NB4 (cell line): ENCODE measurements around the gene AGTPBP1.

Experiments
- DNase-seq: peaks from one replicate; pipeline ENCODE4 v3.0.0; 2010; ENCODE audit warnings: low read depth
- H3K4me3 ChIP-seq: one replicate; pipeline ENCODE4 v1.5.1; 2011; ENCODE audit warnings: mild to moderate bottlenecking, low read depth, low read length, moderate library complexity
- MYC ChIP-seq: IDR thresholded peaks from 2 replicates; pipeline ENCODE4 v1.6.1; 2011; ENCODE audit warnings: low read depth, low read length
- POLR2A ChIP-seq: IDR thresholded peaks from 2 replicates; pipeline ENCODE4 v1.6.1; 2011; ENCODE audit warnings: mild to moderate bottlenecking; ENCODE audit not compliant: insufficient read length; ENCODE audit errors: extremely low read depth
- TF ChIP-seq, protein P1 (sequence below): IDR thresholded peaks from 2 replicates; pipeline ENCODE4 v1.6.1; 2011; ENCODE audit warnings: low read depth, low read length
- TF ChIP-seq, protein P2 (sequence below): IDR thresholded peaks from one replicate; pipeline ENCODE4 v1.5.1; 2012; ENCODE audit warnings: low read depth, low read length

The AGTPBP1 gene

DNA sequence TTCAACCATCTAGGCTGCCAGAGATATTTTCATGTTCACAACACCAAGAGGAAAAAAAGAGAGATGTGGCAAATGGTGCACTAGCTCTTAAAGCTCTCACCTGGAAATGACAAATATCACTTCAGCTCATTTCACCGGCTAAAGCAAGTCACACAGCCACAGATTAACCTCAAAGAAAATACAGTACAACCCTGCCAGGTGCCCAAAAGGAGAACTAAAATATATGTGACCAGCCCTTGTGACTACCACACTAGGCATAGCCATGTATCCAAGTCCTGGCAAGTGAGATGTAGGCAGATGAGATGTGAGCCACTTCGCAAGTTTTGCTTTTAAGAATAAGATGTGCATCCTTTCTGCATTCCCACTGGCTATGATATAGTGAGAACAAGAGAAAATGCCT lies 41.4 kb downstream of the AGTPBP1 start:
- DNase-seq = no peak
- TF ChIP-seq, protein P1, sequence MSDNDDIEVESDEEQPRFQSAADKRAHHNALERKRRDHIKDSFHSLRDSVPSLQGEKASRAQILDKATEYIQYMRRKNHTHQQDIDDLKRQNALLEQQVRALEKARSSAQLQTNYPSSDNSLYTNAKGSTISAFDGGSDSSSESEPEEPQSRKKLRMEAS = no peak
- TF ChIP-seq MYC = no peak
- TF ChIP-seq, protein P2, sequence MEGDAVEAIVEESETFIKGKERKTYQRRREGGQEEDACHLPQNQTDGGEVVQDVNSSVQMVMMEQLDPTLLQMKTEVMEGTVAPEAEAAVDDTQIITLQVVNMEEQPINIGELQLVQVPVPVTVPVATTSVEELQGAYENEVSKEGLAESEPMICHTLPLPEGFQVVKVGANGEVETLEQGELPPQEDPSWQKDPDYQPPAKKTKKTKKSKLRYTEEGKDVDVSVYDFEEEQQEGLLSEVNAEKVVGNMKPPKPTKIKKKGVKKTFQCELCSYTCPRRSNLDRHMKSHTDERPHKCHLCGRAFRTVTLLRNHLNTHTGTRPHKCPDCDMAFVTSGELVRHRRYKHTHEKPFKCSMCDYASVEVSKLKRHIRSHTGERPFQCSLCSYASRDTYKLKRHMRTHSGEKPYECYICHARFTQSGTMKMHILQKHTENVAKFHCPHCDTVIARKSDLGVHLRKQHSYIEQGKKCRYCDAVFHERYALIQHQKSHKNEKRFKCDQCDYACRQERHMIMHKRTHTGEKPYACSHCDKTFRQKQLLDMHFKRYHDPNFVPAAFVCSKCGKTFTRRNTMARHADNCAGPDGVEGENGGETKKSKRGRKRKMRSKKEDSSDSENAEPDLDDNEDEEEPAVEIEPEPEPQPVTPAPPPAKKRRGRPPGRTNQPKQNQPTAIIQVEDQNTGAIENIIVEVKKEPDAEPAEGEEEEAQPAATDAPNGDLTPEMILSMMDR = no peak
- no peak for TF ChIP-seq POLR2A
- H3K4me3 ChIP-seq = no peak overlapping the region

DNA sequence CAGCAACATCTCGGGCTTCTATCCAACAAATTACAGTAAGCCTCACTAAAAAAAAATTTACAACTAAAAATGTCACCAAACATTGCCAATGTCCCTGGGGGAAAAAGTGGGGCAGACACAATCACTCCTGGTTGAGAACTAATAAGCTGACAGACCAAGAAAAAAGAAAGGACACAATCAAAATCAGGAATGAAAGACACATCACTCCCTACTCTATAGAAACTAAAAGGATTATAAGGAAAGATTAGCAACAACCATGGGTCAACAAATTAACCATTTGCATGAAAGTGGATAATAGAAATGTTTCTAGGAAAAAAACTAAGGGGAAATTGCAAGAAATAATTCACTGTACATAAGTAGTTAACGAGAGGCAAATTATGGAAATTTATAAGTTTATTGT lies 53.4 kb downstream of the AGTPBP1 start:
- no peak for DNase-seq
- TF ChIP-seq MYC (no peak), POLR2A (no peak)
- TF ChIP-seq, protein P1 = no peak
- TF ChIP-seq, protein P2 = no peak
- no peak overlapping the region for H3K4me3 ChIP-seq

- H3K4me3 ChIP-seq = no peak overlapping the region
- TF ChIP-seq POLR2A (no peak), MYC (no peak)
- TF ChIP-seq, protein P1 = no peak
- TF ChIP-seq, protein P2 = no peak
- DNase-seq = no peak
These were observed 56.7 kb downstream of the AGTPBP1 start for GRCh38 chr9:85685081-85685480.

DNA sequence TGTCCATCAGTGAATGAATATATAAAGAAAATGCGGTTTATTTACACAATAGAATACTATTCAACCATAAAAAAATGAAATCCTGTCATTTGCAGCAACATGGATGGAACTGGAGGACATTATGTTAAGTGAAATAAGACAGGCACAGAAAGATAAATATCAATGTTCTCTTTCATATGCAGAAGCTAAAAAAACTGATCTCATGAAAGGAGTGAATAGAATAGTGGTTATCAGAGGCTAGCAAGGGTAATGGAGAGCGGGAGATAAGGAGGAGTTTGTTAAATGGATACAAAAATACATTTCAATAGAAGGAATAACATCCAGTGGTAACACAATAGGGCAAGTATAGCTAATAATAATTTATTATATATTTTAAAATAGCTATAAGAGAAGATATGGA lies 65.0 kb downstream of the AGTPBP1 start:
- no peak for DNase-seq
- no peak overlapping the region for H3K4me3 ChIP-seq
- TF ChIP-seq POLR2A = no peak
- no peak for TF ChIP-seq MYC
- TF ChIP-seq, protein P2 = no peak
- TF ChIP-seq, protein P1 = no peak

DNA sequence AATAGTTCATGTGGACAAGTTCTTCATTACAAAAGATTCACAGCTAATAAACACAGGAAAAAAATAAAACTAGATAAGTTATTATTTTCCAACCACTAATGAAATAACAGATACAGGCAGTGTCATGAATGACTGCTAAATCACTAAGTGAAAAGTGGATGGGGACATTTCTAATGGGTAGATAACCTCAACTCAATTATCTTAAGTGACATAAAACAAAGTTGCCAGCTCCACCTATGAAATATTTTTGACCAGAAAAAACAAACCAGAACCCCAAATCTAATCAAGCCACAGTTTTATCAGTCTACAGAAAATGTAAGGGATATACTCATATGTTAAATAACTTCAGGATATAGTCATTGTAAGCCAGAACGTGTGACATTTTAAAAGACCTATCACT lies 74.4 kb downstream of the AGTPBP1 start:
- DNase-seq = no peak
- H3K4me3 ChIP-seq = no peak overlapping the region
- TF ChIP-seq, protein P1 = no peak
- TF ChIP-seq POLR2A = no peak
- TF ChIP-seq, protein P2 = no peak
- no peak for TF ChIP-seq MYC

GRCh38 chr9:85666086-85666485 lies 75.7 kb downstream of the AGTPBP1 start:
- H3K4me3 ChIP-seq = no peak overlapping the region
- DNase-seq = no peak
- TF ChIP-seq MYC (no peak), POLR2A (no peak)
- TF ChIP-seq, protein P1 = no peak
- TF ChIP-seq, protein P2 = no peak
